AG09319 (cell line): Measurements from ENCODE around the gene BLOC1S6.

Experiments
- DNase-seq: peaks from one replicate; pipeline ENCODE4 v3.0.0-alpha.2; 2010; ENCODE audit warnings: low read depth; ENCODE audit errors: extremely low read depth
- TF ChIP-seq, protein P1 (sequence below): IDR thresholded peaks from 2 replicates; pipeline ENCODE4 v1.5.1; 2011; ENCODE audit warnings: low read depth, mild to moderate bottlenecking, inconsistent platforms, low read length, moderate library complexity

The BLOC1S6 gene

DNA sequence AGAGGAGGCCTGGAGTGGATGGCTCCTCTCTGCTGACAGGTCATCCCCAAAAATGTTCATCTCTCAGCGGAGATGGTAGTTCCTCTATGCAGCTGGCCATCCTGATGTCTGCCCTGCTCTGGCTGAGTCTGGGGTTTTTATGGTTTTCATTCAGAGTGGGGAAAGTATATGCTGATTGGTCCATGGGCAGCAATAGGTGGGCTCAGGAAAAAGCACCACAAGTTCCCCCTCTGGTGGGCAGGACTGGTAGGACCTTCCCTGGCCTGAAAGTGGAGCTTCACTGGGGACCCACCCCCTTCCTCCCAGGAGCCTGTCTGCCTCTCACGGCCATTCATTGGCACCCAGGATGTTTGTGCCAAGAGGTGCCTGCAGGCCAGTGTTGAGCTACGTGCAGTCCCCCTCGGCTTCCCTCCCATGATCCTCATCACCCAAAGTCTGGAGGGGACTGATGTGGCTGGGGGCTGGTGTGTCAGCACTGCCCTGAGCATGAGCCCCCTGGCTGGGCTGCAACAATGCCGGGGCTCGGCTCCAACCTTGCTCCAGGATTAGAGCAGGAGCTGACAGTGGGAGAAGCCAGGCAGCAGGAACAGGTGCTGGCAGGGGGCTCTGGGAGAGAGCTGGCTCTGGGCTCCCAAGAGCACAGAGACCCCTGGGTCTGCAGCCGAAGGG is 13.1 kb upstream of the BLOC1S6 start:
- TF ChIP-seq, protein P1, sequence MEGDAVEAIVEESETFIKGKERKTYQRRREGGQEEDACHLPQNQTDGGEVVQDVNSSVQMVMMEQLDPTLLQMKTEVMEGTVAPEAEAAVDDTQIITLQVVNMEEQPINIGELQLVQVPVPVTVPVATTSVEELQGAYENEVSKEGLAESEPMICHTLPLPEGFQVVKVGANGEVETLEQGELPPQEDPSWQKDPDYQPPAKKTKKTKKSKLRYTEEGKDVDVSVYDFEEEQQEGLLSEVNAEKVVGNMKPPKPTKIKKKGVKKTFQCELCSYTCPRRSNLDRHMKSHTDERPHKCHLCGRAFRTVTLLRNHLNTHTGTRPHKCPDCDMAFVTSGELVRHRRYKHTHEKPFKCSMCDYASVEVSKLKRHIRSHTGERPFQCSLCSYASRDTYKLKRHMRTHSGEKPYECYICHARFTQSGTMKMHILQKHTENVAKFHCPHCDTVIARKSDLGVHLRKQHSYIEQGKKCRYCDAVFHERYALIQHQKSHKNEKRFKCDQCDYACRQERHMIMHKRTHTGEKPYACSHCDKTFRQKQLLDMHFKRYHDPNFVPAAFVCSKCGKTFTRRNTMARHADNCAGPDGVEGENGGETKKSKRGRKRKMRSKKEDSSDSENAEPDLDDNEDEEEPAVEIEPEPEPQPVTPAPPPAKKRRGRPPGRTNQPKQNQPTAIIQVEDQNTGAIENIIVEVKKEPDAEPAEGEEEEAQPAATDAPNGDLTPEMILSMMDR: peak; percentile 26
- no peak for DNase-seq

DNA sequence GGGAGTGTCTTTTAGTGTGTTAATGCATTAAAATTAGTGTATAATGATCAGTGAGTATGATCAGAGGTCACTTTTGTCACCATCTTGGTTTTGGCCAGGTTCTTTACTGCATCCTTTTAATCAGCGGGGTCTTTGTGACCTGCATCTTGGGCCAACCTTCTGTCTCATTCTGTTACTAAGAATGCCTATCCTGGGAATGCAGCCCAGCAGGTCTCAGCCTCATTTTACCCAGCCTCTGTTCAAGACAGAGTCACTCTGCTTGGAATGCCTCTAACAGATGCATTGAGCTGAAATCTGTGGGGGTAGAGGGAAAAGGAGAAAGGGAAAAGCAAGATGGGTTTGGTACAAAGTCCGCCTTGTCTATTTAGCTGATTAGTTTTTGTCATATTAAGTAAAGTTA is 5.3 kb upstream of the BLOC1S6 start:
- no peak for DNase-seq
- TF ChIP-seq, protein P1: no peak

DNA sequence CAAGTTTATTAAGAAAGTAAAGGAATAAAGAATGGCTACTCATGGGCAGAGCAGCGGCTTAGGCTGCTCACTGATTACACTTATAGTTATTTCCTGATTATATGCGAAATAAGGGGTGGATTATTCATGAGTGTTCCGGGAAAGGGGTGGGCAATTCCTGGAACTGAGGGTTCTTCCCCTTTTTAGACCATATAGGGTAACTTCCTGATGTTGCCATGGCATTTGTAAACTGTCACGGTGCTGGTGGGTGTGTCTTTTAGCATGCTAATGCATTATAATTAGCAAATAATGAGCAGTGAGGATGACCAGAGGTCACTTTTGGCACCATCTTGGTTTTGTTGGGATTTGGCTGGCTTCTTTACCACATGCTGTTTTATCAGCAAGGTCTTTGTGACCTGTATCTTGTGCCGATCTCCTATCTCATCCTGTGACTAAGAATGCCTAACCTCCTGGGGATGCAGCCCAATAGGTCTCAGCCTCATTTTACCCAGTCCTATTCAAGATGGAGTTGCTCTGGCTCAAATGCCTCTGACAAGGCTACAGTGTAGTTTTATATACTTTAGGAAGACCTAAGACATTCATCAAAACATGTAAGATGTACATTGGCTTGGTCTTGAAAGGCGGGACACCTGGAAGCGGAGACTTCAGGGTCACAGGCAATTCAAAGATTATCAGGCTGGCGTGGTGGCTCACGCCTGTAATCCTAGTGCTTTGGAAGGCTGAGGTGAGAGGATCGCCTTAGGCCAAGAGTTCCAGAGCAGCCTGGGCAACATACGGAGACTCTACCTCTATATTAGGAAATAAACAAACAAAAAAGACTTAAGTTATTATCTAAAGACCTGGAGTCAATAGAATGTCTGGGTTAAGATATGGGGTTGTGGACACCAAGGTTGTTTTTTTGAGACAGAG is 3.2 kb upstream of the BLOC1S6 start:
- DNase-seq: no peak
- TF ChIP-seq, protein P1: no peak

DNA sequence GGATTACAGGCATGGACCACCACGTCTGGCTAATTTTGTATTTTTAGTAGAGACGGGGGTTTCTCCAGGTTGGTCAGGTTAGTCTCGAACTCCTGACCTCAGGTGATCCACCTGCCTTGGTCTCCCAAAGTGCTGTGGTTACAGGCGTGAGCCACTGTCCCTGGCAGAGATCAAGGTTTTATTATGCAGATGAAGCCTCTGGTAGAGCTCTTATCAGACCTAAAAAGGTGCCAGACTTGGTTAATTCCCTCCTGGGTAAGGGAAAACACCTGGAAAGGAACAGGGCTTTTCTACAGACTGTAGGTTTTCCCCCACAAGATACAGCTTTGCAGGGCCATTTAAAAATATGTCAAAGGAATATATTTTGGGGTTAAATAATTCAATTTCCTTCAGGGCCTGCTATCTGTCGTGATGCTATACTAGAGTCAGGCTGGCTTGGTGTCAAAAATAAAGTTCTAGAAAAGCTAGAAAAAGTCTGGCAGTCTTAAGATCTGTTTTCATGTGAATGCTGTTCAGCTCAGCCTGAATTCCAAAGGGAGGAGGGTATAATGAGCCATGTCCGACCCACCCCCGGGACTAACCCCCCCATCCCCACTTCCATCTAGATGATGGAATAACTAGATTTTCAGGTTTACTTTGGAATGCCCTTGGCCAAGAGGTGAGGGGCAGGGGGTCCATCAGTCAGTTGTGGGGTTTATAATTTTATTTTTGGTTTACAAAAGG is 1.9 kb upstream of the BLOC1S6 start:
- TF ChIP-seq, protein P1: no peak
- DNase-seq: no peak

DNA sequence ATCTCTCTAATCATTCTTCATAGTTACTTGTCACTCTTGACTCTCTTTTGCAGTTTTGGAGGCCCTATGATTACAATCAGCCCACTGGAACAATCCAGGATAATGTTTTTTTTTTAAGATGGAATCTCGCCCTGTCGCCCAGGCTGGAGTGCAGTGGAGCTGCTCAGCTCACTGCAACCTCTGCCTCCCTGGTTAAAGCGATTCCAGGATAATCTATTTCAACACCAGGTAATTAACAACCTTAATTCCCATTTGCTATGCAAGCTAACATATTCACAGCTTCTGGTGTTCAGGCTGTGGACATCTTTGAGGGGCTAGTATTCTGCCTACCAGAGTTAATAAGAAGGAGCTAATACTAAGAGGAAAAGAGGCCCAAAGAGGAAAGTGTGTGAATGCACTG is 1.1 kb upstream of the BLOC1S6 start:
- DNase-seq: no peak
- TF ChIP-seq, protein P1: no peak

DNA sequence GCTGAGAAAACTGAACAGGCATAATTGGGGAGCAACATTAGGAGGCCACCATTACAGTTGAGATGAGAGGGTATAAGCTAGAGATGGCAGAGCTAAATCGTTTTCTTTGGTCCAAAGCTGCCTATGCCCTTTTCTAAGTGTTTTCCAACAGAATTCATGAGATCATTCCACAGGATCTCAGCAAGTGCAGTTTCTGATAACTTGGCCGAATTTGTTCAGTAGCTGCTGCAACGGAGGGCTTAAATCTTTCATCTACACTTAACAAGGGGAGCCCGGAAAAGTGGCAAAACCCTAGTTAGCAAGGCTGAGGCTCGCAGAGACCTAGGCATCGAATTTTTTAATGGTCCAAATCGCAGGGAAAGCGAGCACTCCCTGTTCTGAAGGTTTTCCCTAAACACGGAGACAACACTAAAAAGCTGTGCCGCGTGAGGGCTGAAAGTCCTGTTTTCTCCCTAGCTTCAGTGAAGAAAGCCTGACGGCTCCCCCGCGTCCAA is 531 bp upstream of the BLOC1S6 start:
- TF ChIP-seq, protein P1: no peak
- DNase-seq: no peak
